ENCODE measurements around the gene NDUFV3. TPM values are rescaled to one million over a fixed set of nuclear protein-coding genes. Genes with fewer than 3 reads are reported as not detected.

Gene NDUFV3
- total and polyA plus RNA-seq, 7 donors, result 37.3 to 105 (median 74.8) TPM

- H3K4me3 ChIP-seq, result no peak overlapping the region
- no peak for DNase-seq
- H3K4me1 ChIP-seq, result no peaks in the 10 kb centered on the region
- ATAC-seq, result no peak
- H3K36me3 ChIP-seq (ENCODE audit: insufficient read depth in 1 of 2, low read depth in 1 of 2), result peaks cover 0 to 80% of the 10 kb centered on the region in 2 donors
- H3K9me3 ChIP-seq, result no peaks in the 10 kb centered on the region
- H3K27ac ChIP-seq, result no peak overlapping the region
- 96 to 100% (median 98%) methylated on average over 6 of the region's 6 CpGs for WGBS, 3 donors
- no peak for TF ChIP-seq CTCF (IDR thresholded peaks at IDR 0.05)
- intact Hi-C loops (cut with DNase I), result loop anchor here in 1 of 2 donors (10.0 kb wide), 1 partner anchor 55 kb away; no protein-coding TSS in a partner anchor
- no peaks in the 10 kb centered on the region for H3K27me3 ChIP-seq (ENCODE audit: insufficient read depth in 3 of 3, low read length in 2 of 3)
Measured at GRCh38 chr21:42859891-42860230, 33.2 kb upstream of the NDUFV3 start.

DNA sequence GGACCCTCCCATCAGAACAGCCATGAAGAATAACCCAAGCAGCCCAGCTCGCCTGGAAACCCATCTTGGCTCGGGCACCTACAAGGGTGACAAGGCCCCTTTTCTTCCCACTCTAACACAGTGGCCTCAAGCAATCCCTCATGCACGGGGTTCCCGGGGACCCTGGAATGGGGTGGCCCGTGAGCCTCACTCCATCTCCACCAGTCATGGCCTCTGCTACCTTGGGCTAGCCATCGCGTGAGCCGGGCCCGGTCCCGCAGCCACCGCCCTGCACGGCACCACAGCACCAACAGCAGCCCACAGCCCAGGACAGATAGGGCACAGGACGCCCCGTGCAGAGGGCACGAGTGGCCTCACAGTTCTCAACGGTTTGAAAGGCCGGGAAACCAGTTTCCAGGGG, 32.8 kb upstream of the NDUFV3 start:
- Histone ChIP-seq H3K27me3 (ENCODE audit: insufficient read depth in 3 of 3, low read length in 2 of 3) (no peaks in the 10 kb centered on the region), H3K27ac (no peak overlapping the region), H3K4me1 (no peaks in the 10 kb centered on the region), H3K4me3 (no peak overlapping the region), H3K9me3 (no peaks in the 10 kb centered on the region), H3K36me3 (ENCODE audit: insufficient read depth in 1 of 2, low read depth in 1 of 2) (peaks cover 0 to 75% of the 10 kb centered on the region in 2 donors)
- no peak for ATAC-seq
- DNase-seq, result no peak
- 92 to 98% (median 95%) methylated on average over 17 of the region's 17 CpGs for WGBS, 3 donors
- intact Hi-C loops (cut with DNase I), result loop anchor here in 1 of 2 donors (10.0 kb wide), 1 partner anchor 54 kb away; no protein-coding TSS in a partner anchor
- no peak for TF ChIP-seq CTCF (IDR thresholded peaks at IDR 0.05)

DNA sequence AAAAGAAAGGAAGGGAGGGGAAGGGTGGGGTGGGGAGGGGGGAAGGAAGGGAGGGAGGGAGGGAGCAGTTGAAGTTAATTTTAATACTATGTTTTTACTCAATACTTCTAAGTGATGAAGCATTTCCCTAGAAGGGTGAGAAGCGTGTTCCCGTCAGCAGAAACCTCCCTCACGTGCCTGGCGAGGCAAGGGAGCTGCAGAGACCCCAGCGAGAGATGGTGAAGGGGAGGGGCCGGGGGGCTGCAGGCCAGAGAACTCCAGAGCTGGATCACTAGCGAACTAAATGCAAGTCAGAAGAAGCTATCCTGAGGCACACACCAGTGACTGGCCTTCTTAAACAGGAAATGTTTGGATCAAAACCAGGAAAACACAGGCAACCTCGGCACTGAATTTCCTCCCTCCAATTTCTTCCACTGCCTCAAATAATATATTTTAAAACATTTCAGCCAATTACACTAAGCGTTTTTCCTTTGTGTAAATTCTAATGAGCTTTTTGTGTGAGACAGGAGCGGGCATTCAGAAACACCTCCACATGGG, 31.7 kb upstream of the NDUFV3 start:
- H3K9me3 ChIP-seq, result no peaks in the 10 kb centered on the region
- ATAC-seq (no peak), DNase-seq (no peak)
- peaks cover 0 to 65% of the 10 kb centered on the region in 2 donors for H3K36me3 ChIP-seq (ENCODE audit: insufficient read depth in 1 of 2, low read depth in 1 of 2)
- intact Hi-C loops (cut with DNase I), result loop anchor here in 1 of 2 donors (10.0 kb wide), 1 partner anchor 53 kb away; no protein-coding TSS in a partner anchor
- no peak for TF ChIP-seq CTCF (IDR thresholded peaks at IDR 0.05)
- H3K4me3 ChIP-seq, result no peak overlapping the region
- whole genome bisulfite sequencing, 3 donors, result 87 to 90% (median 89%) methylated on average over 10 of the region's 10 CpGs
- no peaks in the 10 kb centered on the region for H3K27me3 ChIP-seq (ENCODE audit: insufficient read depth in 3 of 3, low read length in 2 of 3)
- no peaks in the 10 kb centered on the region for H3K4me1 ChIP-seq
- H3K27ac ChIP-seq, result no peak overlapping the region

GRCh38 chr21:42861848-42862400, 31.2 kb upstream of the NDUFV3 start:
- intact Hi-C loops (cut with DNase I), result loop anchor here in 1 of 2 donors (10.0 kb wide), 1 partner anchor 53 kb away; no protein-coding TSS in a partner anchor
- H3K9me3 ChIP-seq, result no peaks in the 10 kb centered on the region
- H3K4me3 ChIP-seq, result no peak overlapping the region
- WGBS, 3 donors, result 74 to 84% (median 78%) methylated on average over 29 of the region's 29 CpGs
- peaks cover 0 to 59% of the 10 kb centered on the region in 2 donors for H3K36me3 ChIP-seq (ENCODE audit: insufficient read depth in 1 of 2, low read depth in 1 of 2)
- no peak overlapping the region for H3K27ac ChIP-seq
- no peak for DNase-seq
- no peaks in the 10 kb centered on the region for H3K27me3 ChIP-seq (ENCODE audit: insufficient read depth in 3 of 3, low read length in 2 of 3)
- no peak for TF ChIP-seq CTCF (IDR thresholded peaks at IDR 0.05)
- no peaks in the 10 kb centered on the region for H3K4me1 ChIP-seq
- ATAC-seq, result no peak
